Cerebellar nuclear complex (tissue), 1 donor: ENCODE data around the gene IRF1.

Experiments
- DNase-seq, 2 experiments: peaks; one replicate each; lab custom pipeline; 2025; lab: John Stamatoyannopoulos, UW

The IRF1 gene

GRCh38 chr5:132500931-132501628 is 10.5 kb upstream of the IRF1 start:
- no peak for DNase-seq

DNA sequence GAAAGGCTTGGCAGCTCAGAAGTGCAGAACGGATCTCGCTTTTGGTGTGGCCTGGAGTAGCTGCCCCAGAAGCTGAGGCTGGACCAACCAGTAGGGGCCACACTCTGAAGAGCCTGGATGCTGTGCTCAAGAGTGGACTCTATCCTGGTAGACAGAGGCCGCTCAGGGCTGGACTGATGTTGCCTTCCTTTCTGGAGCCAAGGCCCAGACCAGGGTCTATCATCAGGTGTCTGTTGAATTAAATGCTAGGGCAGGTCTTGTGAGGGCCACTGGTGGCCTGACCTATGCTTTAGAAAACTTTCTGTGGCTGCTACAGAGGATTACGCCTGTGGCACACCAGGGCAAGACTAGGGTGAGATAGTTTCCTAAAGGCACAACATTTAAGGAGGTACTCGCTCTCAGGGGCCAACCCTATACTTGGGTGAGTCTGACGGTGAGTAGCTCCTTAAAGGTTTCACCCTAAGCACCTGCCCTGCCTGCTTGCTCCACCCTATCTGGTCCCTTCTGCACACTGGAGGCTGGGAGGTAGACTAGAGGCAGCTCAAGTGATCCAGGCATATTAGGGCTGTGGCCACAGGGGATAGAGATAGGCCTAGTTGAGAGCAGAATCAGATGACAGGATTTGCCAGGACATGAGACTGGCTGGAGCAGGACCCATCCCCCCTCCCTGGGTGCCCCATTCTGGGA is 9.8 kb upstream of the IRF1 start:
- DNase-seq = no peak

GRCh38 chr5:132499440-132500243 is 9.1 kb upstream of the IRF1 start:
- DNase-seq = no peak

- no peak for DNase-seq
These were observed 8.2 kb upstream of the IRF1 start for GRCh38 chr5:132498686-132499271.

DNA sequence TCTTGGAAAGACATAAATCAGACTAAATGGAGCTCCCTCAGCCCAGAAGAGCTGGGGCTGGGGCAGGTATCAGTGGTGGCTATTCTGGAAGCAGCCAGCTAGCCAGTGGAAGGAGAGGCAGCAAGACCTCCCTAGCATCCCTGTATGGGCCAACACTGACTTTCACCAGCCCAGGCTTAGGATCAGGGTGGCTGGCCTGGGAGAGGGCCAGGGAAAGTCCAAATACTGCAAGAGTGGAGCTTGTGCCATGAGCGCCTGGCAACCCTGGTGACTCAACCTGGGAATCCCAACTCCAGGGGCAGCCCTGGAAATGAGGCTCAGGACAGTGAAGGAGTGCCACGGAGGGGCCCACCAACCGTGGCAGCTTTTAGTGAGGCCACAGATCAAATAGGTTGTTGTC is 7.6 kb upstream of the IRF1 start:
- no peak for DNase-seq

GRCh38 chr5:132497488-132497997 is 7.0 kb upstream of the IRF1 start:
- no peak for DNase-seq

DNA sequence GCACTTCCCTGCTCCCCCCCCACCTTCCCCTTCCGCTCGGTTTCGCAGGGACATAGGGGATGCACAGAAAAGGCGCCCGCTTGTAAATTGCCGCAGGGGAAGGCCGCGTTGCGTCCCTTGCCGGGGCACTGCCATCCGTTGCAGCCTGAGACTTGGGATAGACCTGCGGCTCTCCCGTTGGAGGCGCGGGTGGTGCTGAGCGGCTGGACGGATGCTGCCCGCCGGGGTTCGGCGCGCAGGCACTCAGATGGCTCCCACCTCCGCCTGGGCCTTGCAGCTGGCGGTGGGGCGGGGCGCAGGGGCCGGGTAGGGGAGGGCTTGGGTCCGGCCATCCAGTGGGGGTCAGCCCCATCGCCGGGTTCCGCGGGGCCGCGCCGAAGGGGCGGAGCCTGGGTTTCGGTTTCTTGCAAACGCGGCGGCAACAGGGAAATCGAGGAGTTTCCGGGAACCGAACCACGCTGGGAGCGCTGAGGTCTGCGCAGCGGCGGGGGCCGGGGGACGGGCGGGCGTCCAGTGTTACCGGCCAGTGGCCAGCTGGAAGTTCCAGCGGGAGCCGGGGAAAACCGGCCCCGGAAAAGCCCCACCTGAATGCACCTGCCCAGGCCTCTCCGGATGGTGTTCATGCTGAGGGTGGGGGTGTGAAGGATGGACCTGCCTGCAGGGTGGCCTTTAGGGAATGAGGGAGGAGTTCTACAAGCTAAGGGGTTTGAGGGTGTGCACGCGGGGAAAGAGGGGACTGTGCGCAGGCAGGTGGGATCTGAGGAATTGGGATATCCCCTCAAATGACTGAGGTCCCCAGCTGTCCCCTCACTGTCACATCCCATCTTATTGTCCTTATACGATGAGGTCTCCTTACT is 6.3 kb upstream of the IRF1 start:
- no peak for DNase-seq

DNA sequence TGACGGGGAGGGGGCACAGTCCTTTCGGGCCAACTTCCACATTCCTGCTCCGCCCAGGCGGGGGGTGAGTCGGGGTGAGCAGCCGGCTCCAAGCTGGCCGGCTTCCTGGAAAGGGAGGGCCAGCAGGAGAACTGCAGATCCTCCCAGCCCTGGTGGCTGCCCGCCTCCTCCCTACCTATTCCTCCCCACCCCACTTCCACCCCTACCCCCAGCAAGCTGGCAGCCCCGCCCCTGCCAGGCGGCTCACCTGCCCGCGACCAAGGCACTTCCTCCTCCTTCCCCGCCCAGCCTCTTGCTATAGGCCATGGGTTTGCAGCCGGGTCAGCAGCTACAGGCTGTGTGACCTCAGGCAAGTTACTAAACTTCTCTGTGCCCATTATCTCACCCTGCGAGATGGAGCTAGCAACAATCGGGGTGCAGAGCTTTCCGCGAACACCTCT is 5.6 kb upstream of the IRF1 start:
- no peak for DNase-seq

DNA sequence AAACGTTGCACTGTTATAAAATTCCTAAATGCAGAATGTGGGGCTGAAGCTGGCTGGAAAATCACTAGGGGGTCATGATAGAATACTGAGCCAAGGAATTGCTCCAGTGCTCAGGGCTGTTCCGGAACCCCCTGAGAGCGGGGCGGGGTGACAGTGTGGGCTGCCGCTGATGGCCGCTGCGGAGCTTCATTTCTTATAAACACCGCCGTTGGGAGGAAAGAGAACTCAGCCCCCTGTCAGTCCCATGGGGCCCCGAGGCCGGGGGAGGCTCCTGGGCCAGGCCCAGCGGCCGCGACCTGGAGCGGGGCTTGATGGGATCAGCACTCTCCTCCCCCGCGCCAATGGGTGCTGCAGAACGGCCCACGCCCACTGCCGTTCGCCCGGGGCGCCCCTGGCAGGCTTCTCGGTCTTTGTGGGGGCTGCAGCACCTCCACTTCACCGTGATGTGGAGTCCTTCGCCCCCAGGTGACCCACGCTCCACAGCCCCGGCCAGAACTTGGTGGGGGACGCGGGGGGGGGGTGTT is 5.2 kb upstream of the IRF1 start:
- no peak for DNase-seq

DNA sequence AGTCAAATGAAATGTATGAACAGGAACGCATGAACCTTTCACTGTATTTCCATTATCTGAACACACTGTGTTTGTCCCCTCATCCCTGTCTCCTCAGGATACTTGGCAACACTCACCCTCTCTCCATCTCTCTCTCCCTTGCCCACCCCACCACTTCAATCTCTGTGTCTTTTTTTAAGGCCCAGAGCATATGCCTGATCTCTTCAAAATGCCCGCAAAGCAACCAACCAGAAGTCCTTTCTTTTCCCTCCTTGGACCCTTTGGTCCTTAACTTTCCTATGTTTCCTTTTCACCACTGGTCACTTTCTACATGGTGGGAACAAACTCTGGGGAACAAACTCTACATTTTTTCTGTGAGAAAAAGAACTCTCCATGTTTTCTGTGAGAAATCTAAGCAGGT is 3.2 kb upstream of the IRF1 start:
- no peak for DNase-seq

- no peak for DNase-seq
These were observed 2.7 kb upstream of the IRF1 start for GRCh38 chr5:132493241-132493640.

- DNase-seq = no peak
These were observed 2.0 kb upstream of the IRF1 start for GRCh38 chr5:132492386-132493125.

DNA sequence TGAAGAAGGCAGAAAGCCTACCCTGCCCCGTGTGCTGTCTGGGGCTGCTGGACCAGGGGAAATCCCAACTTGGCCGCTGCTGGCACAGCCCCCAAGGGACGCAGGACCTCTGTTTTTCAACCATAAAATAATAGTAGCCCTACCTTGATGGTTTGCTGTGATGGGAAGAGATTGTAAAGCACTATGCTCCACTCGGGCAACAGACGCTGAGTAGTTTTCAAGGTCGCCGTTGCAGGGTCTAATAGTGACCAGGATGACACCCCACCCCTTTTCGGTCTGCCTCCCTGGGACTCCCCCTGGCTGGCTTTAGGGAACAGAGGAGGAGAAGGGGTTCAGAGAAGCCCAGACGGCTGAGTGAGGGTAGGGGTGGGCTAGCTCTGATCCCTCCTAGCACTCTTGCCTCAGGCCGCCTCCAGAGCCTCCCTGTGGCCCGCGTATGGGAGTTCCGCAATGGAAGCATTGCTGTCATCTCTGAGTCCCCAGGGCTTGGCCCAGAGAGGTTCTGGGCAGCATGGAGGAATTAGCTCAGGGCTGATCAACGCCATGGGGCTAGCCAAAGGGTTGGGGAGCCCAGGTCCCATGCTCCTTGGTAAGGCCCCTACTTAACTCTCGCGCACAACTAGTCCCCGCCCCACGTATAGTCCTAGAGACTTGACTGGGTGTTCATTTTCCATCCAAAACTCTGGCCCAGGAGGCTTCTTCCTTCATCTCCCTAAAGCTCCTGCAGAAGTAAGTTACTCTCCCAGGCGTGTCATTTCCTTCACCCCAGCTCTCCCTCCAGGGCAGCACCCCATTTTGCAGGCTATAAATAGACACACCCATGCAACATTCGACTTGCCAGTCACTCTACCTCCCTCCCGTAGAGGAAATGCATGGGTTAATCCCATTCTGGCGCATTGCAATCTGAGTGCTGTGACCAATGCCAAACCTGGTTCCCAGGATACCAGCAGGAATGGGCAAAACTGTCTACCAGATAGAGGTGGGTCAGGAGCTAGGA is 1.1 kb upstream of the IRF1 start:
- DNase-seq = no peak

- no peak for DNase-seq
These were observed 596 bp downstream of the IRF1 start for GRCh38 chr5:132489871-132490483.

- no peak for DNase-seq
These were observed 1.4 kb downstream of the IRF1 start for GRCh38 chr5:132489051-132489770.

DNA sequence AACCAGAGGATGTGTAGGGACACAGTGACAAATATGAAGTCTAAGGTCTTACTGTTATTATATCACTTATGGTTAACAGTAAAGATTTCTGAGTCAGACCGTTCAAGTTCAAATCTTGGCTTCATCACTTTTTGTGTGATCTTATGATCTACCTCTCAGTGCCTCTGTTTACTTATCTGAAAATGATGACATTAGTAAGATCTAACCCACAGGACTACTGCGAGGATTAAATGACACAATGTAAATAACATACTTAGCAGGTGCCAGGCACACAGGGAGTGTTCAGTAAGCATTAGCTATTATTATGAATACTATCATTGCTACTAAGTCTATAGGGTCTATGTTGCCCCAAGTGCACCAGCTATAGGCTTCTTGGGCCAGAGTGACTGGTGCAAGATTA is 2.0 kb downstream of the IRF1 start:
- no peak for DNase-seq

GRCh38 chr5:132487841-132488555 is 2.6 kb downstream of the IRF1 start:
- no peak for DNase-seq
